Posterior vena cava (tissue), 2 donors: Measurements from ENCODE around the gene CASP5. TPM values are rescaled to one million over a fixed set of nuclear protein-coding genes. Genes with fewer than 3 reads are reported as not detected.
"Not testable (repeated sequence)": the region's sequence is repeated elsewhere in the genome, so short reads cannot be mapped to it uniquely, and the experiment has no call there.

ENCODE experiments used
- DNase-seq: peaks from one replicate; pipeline ENCODE4 v3.0.0-alpha.2; 2020; ENCODE audit warnings: low spot score
- intact Hi-C, 2 donors: fragments of 100-400 bp; cut with DNase I; formaldehyde crosslinking; loops; one replicate each; pipeline versions ENCODE4 v1.14.1 to v1.14.2; 2022 to 2023
- total RNA-seq, 2 donors: library from RNA; stranded (reverse); fragmentation: NEBNext Ultra II Directional; extraction: Animal tissue kit (Norgen Biotek cat#: 25700); gene quantifications; one replicate each; pipeline ENCODE4 v1.2.1, GENCODE V29; 2021
- donor health status: DM: yes; HTN: yes; CAD: no.
- donor health status: DM: yes; HTN: yes; CAD: no.

CASP5 gene
- total RNA-seq, 2 donors from 2014 or later: 0.24 to 0.42 TPM

- no peak for DNase-seq
- intact Hi-C loops: no loop called here
Measured at GRCh38 chr11:104973616-104974015, 49.4 kb downstream of the CASP5 start.

DNA sequence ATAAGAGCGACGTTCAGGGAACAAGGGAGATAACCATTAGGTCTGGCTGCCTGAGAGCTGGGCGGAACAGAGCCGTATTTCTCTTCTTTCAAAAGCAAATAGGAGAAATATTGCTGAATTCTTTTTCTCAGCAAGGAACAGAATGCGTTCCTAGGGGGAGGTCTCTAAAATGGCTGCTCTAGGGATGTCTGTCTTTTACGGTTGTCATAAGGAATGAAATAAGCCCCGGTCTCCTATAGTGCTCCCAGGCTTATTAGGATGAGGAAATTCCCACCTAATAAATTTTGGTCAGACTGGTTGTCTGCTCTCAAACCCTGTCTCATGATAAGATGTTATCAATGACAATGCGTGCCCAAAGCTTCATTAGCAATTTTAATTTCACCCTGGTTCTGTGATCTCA, 50.0 kb downstream of the CASP5 start:
- intact Hi-C loops: not testable (repeated sequence)

DNA sequence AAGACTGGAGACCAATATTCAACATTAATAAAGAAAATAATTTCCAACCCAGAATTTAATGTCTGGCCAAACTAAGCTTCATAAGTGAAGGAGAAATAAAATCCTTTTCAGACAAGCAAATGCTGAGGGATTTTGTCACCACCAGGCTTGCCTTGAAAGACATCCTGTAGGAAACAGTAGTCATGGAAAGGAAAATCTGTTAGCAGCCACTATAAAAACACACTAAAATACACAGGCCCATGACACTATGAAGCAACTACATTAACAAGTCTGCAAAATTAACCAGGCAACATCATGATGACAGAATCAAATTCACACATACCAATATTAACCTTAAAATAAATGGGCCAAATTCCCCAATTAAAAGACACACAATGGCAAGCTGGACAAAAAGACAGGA, 52.2 kb downstream of the CASP5 start:
- no peak for DNase-seq
- intact Hi-C loops: no loop called here

More for the DNA sequence above, 50.0 kb downstream of the CASP5 start:
- DNase-seq: not testable (repeated sequence)

DNA sequence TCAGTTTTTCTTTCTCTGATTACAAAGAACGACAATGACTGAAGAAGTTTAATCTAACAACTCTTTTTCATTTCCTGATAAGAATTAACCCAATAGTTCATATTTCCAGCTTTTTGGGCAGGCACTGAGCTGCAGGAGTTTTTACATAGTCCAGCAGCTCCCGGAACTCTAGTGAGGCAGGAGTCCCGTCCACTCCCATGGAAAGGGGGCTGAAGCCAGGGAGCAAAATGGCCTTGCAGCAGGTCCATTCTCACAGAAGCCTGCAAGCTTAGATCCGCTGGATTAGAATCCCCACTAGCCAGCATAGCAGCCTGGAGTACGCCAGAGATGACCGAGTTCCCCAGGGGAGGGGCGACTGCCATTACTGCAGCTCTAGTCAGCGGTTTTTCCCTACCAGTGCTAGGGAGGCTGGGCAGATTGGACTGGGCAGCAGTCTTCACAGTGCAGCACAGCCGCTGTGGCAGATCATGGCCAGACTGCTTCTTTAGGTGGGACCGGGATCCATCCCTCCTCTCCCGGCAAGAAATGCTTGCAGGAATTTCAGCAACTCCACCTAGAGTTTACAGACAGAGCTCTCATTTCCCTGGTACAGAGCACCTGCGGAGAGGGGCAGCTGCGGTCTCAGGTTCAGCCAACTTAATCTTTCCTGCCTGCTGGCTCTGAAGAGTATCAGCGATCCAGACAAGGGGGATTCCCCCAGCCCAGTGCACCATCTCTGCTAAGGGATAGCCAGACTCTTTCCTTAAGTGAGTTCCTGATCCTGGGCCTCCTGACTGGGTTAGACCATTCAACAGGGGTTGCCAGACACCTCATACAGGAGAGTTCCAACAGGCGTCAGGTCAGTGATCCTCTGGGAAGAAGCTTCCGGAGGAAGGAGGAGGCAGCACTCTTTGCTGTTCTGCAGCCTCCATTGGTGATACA, 53.9 kb downstream of the CASP5 start:
- intact Hi-C loops: no loop called here
- DNase-seq: peak; percentile 85

- no peak for DNase-seq
- intact Hi-C loops: no loop called here
Measured at GRCh38 chr11:104968355-104968855, 54.6 kb downstream of the CASP5 start, which contains the start of gene CASP4. TSS of gene CASP4 (minus strand) at chr11:104968574. CDS start at chr11:104968525, 49 bp downstream.

DNA sequence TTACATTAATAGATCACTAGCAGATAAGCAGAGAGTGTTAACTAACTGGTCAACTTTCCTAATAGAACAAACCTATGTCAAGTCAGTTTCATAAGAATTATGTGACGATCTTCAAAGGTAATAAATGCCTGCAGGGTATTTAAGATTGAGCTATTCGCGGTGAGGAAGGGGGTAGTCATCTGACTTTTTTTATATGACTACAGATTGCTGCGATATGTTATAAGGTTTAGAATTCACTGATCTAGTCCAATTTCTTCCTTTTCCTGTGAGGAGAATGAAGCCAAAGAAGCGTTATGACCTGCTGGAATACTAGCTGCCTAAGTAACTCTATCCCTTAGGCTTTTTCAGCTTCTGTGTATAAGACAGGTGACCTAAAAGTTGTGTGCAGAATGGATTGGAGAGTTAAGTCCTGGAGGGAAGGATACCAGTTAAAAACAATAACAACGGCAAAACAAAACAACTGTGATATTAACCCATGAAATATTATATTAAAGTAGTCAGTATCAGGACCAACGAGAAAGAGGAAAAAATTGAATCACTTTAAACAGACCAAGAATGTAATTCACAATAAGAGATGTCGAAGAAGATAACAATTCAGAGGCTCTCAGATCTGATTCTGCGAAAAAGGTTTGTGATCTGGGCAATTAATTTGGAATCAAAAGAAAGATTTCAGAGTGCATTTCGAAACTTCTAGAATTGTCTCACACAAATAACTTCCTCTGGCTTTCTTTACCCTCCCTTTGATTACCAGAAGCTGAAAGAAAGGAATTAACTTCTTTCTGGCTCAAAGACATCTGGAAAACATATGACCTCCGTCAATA, 55.2 kb downstream of the CASP5 start:
- DNase-seq: no peak
- intact Hi-C loops: loop anchor here in 1 of 2 donors (2.0 kb wide), 1 partner anchor 33 kb away; no protein-coding TSS in a partner anchor

- DNase-seq: no peak
Measured at GRCh38 chr11:104965735-104966134, 57.2 kb downstream of the CASP5 start.

DNA sequence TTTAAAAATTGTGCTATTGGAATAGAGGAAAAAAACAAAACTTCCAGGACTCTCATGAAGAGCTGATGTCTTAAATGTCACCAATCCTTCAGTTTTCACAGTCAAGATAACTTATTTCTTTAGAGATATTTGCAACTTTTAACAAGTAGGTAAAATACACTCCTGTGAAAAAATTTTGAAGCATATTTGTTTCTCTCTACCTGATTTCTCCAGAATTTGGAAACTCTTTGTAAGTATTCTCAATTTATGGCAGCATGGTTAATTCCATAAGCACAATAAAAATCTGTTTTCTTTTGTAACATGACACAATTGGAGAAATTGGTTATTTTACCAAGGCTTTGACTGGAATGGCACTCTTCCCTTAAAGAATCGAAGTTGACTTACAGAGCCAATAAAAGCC, 58.7 kb downstream of the CASP5 start:
- DNase-seq: no peak
- intact Hi-C loops: no loop called here

More at GRCh38 chr11:104965735-104966134, 57.2 kb downstream of the CASP5 start:
- intact Hi-C loops: loop anchor here in 1 of 2 donors (2.0 kb wide), 1 partner anchor 31 kb away; no protein-coding TSS in a partner anchor

DNA sequence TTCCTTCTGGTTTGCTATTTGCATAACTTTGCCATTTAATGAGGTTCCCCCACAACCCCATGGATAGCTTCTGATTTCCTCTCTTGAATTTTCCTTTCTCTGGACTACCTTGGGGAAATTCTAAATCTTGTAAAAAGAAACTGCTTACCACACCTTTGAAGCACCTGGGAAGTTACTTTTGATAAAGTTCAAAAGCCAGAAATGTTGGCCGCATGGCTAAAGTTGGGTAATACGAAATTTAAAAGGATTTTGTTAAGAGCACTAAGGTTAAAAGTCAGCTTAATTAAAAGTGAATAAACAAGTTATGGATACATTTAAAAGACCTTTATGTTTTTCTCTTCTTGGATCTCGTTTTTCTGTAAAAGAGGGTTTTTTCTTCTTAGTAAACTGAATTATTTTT, 60.1 kb downstream of the CASP5 start:
- DNase-seq: no peak
- intact Hi-C loops: no loop called here

DNA sequence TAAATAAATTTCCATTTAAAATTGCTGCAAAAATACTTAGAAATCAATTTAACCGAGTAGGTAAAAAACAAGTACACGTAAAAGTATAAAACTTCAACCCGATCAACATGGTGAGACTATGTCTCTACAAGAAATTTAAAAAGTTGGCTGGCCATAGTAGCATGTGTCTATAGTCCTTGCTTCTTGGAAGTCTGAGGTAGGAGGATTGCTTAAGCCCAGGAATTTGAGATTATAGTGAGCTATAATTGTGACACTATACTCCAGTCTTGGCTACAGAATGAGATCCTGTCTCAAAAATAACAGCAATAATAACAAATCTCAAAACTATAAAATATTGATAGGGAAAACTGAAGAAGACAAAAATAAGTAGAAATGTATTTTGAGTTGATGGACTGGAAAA, 65.7 kb downstream of the CASP5 start:
- intact Hi-C loops: no loop called here
- no peak for DNase-seq

DNA sequence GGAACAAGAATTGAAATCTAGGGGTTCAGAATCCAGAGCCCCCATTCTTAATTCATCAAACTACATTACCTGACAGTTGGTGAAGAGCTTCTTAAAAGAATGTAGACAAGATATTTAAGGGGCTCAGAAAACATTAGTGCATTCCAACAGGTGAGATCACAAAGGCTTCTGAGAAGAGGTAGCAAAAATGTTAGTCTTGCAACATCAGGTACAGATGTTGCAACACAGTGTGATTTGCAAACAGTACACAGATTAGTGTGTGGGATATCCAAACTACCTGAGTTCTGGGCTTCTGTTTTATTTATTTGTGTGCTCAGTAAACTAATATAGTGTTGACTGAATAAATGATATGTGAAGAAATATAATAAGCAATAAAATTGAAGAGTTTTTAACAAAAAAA, 66.4 kb downstream of the CASP5 start:
- no peak for DNase-seq
- intact Hi-C loops: no loop called here

DNA sequence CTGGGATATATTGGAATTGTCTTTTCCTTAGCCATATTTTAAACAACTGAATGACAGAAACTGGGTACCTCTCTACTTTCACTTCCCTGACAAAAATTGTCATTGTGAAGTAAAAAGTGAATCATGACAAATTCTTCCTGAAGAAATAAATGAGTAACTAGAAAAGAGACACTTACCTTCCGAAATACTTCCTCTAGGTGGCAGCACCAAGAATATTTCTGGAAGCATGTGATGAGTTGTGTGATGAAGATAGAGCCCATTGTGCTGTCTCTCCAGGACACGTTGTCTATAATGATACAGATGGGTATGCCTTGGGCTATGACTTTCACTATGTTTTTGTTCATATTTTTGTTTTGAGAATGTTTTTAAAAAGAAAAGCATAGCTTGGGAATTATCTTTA, 76.1 kb downstream of the CASP5 start:
- intact Hi-C loops: no loop called here
- no peak for DNase-seq

Other genes starting within 250 kb of the CASP5 start
- 1 to 10 TPM; 1.5 to 2.0 TPM for gene CASP12, start 124.7 kb downstream of the CASP5 start, total RNA-seq
- 10 to 100 TPM; 43.5 to 57.3 TPM for gene CASP4, start 54.6 kb downstream of the CASP5 start, total RNA-seq
- gene CASP1, start 12.0 kb upstream of the CASP5 start, total RNA-seq: 10 to 100 TPM; 14.9 to 16.3 TPM
- 10 to 100 TPM in 1 of 2 donors, 1 to 10 TPM in 1; 7.3 to 13.2 TPM for gene CARD16, start 22.2 kb upstream of the CASP5 start, total RNA-seq
- not detected for gene CARD18, start 116.6 kb upstream of the CASP5 start, total RNA-seq